GM12801 (cell line): ENCODE data around the gene TMEM117.

ENCODE experiments used
- TF ChIP-seq, protein P1 (sequence below): IDR thresholded peaks from one replicate; pipeline ENCODE4 v1.5.1; 2011; ENCODE audit warnings: control low read depth; ENCODE audit not compliant: insufficient read length; ENCODE audit errors: extremely low read depth

The TMEM117 gene

GRCh38 chr12:44317651-44318126, 481.8 kb downstream of the TMEM117 start:
- TF ChIP-seq, protein P1, sequence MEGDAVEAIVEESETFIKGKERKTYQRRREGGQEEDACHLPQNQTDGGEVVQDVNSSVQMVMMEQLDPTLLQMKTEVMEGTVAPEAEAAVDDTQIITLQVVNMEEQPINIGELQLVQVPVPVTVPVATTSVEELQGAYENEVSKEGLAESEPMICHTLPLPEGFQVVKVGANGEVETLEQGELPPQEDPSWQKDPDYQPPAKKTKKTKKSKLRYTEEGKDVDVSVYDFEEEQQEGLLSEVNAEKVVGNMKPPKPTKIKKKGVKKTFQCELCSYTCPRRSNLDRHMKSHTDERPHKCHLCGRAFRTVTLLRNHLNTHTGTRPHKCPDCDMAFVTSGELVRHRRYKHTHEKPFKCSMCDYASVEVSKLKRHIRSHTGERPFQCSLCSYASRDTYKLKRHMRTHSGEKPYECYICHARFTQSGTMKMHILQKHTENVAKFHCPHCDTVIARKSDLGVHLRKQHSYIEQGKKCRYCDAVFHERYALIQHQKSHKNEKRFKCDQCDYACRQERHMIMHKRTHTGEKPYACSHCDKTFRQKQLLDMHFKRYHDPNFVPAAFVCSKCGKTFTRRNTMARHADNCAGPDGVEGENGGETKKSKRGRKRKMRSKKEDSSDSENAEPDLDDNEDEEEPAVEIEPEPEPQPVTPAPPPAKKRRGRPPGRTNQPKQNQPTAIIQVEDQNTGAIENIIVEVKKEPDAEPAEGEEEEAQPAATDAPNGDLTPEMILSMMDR, result no peak

DNA sequence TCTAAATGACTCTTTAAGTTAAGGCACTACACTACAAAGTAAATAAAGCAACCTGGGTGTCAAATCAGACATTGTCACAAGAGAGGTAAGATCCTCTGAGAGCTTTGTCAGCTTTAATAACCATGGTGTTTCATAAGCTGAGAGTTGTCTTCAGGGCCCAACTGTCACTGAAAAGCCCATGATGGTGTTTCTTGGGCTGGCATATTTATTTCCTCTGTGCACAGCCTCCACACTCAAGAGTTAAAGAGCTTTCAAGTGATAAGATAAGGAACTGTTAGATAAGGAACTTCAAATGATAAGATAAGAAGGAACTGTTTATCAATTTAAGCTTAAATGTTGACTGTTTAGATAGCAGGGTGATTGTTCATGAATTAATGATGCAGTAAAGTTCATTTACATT, 495.4 kb downstream of the TMEM117 start:
- TF ChIP-seq, protein P1, result no peak

DNA sequence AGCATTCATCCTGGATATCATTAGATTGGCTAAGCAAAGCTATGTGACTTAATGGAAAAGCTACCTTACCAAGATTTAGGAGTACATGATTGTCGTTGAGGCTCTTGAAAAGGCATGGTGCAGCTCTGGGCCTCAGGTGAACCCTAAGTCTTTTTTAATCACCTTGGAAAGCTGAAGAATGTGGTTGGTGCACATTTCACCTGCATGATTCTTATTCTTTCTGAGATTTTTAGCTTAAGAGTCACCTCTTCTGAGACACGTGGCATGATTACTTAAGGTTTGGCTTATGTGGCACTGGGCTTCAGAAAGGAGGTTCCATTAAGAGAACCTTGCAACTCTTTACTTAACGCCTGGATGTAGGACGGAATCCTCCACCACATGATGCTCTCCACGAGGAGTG, 498.5 kb downstream of the TMEM117 start:
- TF ChIP-seq, protein P1, result no peak

DNA sequence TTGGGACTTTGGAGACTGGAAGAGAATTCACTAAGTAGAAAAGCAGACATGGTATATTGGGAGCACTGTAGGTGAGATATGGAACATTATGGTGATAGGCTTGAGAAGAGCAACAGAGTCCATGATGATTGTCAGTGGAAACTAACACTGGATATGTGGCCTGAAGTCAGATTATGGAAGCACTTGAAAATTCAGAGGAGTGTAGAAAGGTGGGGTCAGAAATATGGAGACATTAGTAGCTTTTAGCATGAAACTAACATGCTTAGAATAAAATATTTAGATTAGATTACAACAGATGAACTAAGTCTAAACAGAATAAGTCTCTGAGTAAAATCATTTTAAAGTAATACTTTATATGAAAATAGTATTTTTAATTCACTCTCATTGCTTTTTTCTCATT, 499.1 kb downstream of the TMEM117 start:
- TF ChIP-seq, protein P1, result no peak

GRCh38 chr12:44336577-44336976, 500.7 kb downstream of the TMEM117 start:
- TF ChIP-seq, protein P1, result no peak

GRCh38 chr12:44342371-44342770, 506.5 kb downstream of the TMEM117 start:
- TF ChIP-seq, protein P1, result no peak

DNA sequence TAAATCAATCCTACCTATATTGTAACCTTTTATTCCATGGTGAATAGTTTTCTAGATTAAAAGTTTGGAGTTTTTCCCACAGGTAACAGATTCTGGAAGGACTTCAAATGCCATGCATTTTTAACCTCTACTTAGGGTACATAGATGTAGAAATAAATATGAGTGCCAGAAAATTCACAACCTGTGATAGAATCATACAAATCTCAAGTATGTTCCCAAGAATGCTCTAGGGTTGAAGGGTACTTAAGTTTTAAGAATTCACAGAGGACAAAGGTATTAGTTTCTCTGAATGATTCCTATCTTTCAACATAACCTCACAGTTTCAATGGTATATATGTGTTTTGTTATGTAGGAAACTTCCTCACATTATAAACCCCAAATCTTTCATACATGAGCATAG, 511.3 kb downstream of the TMEM117 start:
- TF ChIP-seq, protein P1, result no peak

GRCh38 chr12:44357494-44357893, 521.6 kb downstream of the TMEM117 start:
- TF ChIP-seq, protein P1, result no peak
